HepG2 (cell line): ENCODE data around the gene TMEM114.

ENCODE experiments used
- TBP ChIP-seq: sonication (generic); formaldehyde crosslinking; IDR thresholded peaks from 2 replicates; pipeline ENCODE4 v1.5.0; 2020; ENCODE audit warnings: missing genetic modification reagents
- TF ChIP-seq, protein P1 (sequence below): fragments of 450-650 bp; IDR thresholded peaks from 2 replicates; pipeline ENCODE4 v1.6.1; 2017; ENCODE audit warnings: mild to moderate bottlenecking

DNA sequence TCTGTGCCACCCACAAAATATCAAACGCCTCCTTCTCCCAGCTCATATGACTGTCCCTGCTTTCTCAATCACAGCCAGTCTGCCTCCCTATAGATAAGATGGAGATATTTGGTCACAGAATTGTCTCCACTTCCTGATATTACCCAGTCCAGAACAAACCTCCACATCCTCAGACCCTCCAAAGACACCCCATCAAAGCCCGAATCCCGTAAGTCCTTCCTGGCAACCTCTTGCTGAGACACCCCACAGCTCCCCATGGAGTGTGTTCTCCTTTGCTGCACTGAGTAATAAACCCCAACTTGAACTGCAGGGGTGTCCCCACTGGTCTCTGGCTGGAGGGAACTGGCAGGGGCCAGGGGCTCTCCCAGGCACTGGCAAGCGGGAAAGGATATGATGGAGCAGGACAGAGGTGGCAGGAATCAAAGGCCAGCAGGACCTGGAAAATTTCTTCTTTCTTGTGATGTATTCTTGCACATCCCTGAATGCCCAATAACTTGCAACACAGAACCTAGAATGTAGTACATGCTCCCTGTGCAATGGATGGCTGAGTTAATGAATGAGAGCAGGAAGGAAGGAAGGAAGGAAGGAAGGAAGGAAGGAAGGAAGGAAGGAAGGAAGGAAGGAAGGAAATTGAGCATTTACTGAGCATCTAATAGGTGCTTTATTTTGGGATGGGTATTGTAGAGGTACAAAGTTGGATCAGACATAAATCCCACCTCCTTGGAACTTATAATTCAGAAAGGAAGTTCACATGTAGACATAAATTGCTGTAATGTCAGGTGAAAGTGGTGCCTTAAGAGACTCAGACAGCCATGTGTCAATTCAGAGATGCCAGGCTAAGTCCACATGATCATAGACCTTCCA is 13.9 kb downstream of the TMEM114 start:
- TF ChIP-seq, protein P1, sequence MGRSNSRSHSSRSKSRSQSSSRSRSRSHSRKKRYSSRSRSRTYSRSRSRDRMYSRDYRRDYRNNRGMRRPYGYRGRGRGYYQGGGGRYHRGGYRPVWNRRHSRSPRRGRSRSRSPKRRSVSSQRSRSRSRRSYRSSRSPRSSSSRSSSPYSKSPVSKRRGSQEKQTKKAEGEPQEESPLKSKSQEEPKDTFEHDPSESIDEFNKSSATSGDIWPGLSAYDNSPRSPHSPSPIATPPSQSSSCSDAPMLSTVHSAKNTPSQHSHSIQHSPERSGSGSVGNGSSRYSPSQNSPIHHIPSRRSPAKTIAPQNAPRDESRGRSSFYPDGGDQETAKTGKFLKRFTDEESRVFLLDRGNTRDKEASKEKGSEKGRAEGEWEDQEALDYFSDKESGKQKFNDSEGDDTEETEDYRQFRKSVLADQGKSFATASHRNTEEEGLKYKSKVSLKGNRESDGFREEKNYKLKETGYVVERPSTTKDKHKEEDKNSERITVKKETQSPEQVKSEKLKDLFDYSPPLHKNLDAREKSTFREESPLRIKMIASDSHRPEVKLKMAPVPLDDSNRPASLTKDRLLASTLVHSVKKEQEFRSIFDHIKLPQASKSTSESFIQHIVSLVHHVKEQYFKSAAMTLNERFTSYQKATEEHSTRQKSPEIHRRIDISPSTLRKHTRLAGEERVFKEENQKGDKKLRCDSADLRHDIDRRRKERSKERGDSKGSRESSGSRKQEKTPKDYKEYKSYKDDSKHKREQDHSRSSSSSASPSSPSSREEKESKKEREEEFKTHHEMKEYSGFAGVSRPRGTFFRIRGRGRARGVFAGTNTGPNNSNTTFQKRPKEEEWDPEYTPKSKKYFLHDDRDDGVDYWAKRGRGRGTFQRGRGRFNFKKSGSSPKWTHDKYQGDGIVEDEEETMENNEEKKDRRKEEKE, result no peak
- TF ChIP-seq TBP (CRISPR knock-in tag), result no peak
